ENCODE results near the gene FBXL14.
"Not testable (repeated sequence)": the region's sequence is repeated elsewhere in the genome, so short reads cannot be mapped to it uniquely, and the experiment has no call there.

FBXL14 gene

DNA sequence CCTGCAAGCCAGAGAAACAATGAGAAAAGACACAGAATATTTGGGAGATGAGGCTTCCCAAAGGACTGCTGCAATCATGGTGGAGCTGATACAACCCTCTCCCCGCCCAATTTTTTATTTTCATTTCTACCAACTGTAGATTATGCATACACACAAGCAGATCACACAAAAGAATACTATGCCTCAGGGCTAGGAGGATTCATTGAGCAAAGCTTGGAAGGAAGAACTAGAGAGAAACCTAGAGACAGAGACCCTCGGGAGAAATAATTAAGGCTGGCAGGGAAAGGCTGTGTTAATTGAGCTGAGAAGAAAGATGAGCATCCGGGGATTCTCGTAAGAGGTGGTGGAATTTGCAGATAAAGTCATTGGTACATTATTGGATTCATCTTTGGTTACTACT, 24.8 kb upstream of the FBXL14 start:
- no peak for DNase-seq

DNA sequence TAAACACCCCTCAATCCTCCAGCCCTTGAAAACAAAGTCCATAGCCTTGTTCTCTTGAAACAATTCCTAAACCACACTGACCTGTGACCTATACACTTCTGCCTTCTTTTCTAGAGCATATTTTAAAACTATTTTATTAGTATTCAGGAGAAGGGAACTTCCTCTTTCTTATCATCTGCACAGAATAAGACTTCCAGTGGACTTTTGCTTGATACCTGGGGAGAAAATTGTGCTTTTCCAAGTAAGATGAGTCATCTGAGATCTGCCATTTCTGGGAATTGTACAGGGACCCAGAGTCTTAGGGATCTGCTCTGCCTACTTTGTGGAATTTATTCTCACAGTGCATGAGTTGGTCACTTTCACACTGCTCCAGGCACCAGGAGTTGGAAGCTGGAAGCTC, 24.1 kb upstream of the FBXL14 start:
- no peak for DNase-seq

DNA sequence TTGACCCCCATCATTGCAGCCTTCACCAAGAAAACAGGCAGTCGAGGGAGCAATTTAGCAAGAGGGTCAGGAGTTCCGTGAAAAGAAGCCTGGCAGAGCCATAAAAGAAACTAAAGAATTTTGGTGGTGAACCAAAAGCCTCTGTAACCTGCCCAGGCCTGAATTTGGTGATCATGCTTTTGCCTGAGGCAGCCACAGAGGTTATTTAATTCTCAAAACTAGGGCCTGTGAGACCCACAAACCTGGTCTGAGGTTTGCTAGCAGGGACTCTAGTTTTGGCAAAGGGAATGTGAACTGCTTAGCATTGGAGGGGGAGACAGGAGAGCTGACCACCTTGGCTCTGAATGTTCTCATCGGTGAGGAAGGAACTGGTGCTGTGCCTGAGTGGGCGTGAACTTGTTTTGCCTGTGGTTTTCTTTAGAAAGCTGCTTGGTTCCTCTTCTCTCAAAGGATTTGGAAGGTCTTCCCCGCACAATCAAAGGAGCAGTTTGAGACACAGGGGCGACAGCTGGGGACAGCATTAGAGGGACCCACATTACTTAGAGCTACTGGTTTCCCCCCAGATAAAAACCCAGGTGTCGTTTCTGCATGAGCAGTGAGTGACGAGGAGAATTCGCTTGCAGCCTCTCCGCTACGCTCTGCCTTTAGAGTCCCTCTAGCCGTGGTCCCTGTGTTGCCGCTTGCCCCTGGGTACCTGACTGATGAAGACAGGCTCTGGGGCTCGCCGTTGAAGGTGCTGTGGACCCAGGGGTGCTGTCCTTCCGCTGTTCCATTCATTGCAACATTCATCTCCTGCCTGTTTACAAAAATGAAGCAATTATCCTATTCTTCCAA, 22.1 kb upstream of the FBXL14 start:
- DNase-seq = peak in 1 of 2 donors; percentile 35

DNA sequence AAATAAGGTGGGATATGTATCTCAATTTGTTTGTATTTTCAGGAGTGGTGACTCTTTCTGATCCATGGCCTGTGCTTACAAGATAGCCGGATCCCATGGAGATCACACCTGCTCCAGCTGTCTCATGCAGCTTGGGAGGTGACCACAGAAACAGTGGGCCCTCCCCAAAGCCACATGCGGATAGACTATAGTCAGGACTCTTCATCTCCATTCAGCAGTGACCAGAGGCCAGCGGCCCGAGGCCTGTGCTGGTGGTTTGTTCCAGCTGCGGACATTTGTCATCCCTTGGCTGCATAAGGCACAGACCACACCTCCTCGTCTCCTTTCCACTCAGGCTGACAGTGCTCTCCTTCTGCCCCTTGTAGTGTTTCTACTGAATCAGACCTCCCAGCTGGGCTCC, 20.0 kb upstream of the FBXL14 start:
- DNase-seq = no peak

DNA sequence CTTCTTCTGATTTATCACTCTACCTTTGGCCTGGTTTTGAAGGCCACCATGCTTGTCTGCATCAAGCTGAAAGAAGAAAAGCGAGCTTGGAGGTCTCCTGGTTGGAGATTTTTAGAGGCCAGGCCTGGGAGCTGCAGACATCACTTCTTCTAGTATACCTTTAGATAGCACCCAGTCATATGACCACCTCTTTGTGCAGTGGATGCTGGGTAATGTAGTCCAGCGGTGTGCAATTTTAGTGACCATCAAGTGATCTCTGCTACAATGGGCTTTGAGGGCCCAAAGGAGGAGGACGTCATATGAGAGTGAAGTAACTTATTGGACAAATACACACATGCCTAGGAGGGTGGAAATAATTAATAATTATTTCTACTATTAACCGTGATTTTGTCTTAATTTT, 19.5 kb upstream of the FBXL14 start:
- no peak for DNase-seq

DNA sequence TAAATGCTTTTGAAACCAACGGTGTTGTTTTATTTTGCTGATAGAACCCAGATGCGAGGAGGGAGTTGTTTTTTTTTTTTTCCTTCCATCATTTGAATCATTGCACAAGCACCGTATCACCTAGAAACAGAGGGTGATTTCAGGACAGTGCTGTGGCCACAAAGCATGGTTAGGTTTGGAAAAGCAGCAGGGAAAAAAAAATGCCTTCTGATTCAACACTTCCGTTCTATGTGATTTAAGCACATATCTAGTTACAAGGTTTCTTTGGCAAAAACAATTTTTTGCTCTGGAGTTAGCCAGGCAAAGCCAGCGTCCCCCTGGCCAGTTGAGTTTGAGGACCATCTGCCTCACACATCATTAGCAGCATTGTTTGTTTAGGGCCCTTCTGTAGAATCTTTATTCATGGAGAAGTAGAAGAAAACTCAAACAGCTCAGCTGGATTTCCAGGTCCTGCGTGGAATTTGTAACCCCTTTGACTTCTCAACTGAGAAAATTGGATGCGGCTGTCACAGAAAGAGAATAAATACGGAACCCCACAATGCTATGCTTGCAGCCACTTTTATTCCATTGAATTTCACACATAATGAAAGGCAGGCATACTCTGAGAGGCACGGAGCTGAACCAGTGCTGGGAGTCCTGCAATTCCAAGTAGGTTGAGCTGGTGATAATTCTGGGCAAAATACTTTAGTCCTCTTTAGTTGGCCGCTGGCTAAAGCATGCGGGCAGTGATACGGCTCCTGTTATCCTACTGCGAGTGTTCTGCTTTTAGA, 17.6 kb upstream of the FBXL14 start:
- no peak for DNase-seq

DNA sequence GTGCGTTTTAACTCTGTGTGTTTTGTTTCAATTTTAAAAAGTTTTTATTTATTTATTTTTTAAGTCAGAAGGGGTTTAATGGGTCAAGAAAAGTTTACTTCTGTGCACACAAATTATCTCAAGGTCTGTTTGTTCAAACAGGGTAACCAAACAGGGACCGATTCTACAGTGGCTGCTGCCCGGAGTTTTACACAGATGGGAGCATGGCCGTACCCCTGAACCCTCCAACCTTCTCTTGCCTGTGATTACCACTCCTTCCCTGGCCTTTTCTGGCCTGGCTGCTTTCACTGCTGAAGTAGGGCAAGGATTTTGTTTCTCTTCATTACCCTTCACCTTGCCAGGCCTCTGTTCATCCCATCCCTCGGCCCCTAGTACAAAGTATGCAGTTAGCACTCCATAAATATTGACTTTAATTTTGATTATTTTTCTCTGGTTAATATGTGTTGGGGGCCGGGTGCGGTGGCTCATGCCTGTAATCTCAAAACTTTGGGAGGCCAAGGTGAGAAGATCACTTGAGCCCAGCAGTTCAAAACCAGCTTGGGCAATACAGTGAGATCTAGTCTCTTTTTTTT, 15.8 kb upstream of the FBXL14 start:
- no peak for DNase-seq

DNA sequence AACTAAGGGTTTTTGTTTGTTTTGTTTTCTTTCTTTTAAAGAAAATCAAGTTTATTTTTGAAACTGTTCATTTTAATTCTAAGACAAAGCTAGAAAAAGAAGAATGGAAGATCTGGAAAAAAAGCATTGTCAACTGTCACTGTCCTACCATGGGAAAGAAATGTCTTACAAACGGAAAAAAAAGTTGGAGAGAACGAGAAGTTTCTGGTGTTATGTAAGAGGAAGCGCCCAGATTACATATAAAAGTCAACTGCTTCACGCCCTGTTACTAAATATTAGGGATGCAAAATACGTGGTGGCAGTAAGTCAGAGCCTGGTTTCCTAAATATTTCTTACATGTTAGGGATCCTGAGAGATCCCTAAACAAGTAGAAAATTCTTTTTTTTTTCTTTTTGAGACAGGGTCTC, 14.3 kb upstream of the FBXL14 start:
- DNase-seq = no peak

DNA sequence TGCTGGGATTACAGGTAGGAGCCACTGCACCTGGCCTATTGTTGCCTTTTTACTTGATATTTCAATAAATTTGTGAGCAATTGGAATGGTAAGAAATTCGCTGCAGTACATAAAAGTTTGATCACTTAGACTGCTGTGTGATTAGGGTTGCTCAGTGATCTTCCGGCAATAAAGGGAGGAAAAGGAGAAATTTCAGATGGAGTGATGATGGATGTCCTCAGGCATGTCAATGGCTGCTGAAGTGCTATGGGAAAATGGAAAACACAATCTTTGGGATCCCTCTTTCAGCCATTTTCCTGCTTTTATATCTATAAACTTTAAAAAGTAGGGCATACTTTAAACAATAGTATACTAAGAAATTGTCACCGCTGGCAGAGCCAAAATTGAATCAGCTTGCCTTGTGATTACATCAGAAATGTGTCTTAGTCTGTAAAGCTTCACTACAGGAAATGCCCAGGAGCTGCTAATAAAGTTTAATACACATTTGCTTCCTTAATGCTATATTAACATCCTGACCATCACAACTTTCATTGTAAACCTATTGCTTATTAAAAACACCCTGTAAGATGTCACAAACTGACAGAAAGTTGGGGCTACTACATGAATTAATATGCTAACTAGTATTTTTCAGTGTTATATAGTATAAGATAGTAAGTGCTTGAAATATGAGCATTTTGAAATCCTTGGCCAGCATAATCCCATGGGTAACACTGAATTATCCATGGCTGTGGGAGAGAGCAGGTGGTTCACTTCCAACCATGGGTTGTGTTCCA, 13.7 kb upstream of the FBXL14 start:
- DNase-seq = no peak

DNA sequence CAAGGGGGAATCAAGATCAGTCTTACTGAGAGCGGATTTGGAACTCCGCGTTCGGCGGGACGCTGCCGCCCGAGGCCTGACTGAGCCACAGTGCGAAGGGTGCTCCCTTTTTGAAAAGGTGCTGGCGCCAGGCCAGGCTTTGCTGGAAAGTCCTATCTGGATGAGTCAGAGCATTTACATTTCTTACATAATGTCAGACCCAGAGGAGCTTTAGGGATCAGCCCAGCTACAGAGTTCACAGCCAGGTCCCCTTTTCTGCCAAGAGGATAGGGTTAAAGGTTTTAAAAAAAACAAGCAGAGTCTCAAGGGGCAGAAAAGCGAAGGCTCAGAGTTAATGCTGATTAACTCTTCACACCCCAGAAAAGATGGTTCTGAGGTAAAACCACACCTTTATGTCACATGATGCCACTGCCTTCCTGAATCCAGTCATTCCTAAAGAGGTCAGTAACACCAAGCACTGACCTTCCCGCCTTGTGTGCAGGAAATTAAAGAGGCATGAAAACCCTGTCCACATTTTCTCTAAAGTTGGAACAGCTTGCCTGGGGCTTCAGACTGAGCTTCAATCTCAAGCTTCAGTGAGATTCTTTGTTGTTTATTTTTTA, 11.7 kb upstream of the FBXL14 start:
- peak; percentile 54 to 75 for DNase-seq

DNA sequence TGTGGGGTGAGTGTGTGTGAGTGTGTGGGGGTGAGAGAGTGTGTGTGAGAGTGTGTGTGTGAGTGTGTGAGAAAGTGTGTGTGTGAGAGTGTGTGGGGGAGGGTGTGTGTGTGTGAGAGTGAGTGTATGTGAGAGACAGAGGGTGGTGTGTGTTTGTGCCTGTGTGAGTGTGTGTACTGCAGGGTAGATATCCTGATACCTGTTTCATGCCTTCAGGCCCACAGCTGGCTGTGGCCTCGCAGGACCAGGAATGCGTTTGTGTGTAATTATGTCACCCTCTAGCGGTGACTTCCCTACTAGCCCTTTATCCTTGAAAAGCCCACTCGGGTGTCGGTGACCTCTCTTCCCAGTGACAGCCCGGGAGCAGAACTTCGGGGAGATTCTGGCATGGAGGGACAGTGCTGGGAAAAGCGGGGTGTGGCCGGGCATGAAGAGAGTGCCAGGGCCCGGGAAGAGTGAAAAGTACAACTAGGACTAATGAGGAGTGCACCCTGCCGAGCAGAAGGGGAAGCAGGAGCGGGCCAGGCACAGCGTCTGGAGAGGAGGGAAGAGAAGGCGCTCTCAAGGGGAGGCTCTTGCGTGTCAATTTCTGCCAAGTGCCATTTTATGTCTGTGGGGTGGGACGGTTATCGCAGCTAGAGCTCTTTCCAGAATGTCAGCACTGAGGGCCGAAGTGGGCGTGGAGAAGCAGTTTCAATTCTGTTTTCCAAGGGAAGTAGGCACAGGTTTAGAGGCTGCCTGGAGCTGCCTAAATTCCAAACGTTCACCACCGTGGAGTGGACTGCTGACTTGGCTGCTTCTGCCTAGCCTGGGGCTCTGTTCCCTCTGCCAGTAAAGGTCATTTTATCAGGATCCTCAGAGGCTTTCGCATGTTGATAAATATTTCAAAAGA, 11.0 kb upstream of the FBXL14 start:
- peak; percentile 67 to 76 for DNase-seq

DNA sequence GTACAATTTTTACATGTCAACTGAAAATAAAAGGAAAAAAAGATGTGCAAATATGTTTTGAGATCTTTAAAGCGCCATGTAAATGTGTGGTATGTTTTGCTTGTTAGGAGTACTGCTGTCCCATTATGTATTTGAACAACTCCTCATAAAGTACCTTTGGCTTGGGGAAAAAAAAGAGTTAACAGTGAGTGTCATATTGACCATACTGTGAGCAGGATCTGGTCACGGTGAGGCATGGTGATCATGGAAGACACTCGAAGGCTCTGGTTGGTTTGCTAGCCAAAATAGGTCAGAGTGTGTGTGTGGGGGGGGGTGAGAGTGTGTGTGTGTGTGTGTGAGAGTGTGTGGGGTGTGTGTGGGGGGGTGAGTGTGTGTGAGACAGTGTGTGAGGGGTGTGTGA, 10.1 kb upstream of the FBXL14 start:
- DNase-seq = no peak

DNA sequence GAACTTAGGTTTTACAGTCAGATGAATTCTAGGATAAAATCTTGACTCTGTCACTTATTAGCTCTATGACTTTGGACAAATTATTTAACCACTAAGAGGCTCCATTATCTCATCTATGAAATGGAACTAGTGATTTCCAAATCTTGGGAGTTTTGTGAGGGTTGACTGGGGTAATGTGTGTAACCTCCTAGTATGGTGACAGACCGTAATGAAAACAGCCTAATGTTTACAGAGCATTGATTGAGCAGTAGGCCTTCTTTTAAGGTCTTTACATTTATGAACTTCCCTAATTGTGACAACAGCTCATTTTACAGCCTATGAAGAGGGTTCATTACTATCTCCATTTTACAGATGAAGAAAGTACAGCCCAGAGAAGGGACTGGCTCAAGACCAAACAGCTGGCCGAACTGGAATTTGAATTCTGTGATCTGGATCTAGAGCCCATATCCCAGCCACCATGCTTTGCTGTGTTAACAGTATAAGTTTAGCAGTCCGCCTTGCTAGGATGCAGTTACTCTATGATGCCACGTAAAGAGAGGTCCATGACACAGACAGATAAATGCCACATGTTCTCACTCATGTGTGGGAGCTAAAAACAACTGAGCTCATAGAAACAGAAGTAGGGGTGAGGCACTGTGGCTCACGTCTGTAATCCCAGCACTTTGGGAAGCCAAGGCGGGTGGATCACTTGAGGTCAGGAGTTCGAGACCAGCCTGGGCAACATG, 9.1 kb upstream of the FBXL14 start:
- no peak for DNase-seq

DNA sequence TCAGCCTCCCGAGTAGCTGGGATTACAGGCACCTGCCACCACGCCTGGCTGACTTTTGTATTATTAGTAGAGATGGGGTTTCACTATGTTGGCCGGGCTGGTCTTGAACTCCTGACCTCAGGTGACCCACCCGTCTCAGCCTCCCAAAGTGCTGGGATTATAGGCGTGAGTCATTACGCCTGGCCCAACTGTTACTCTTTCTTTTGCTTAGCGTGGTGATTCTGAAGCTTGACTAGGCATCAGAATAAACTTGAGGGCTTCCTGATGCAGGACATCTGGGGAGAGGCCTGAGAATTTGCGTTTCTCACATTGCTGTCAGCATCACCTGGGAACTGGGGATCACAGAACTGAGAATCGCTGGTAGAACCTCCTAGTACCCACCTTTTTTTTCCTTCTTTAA, 8.3 kb upstream of the FBXL14 start:
- not testable (repeated sequence) for DNase-seq

DNA sequence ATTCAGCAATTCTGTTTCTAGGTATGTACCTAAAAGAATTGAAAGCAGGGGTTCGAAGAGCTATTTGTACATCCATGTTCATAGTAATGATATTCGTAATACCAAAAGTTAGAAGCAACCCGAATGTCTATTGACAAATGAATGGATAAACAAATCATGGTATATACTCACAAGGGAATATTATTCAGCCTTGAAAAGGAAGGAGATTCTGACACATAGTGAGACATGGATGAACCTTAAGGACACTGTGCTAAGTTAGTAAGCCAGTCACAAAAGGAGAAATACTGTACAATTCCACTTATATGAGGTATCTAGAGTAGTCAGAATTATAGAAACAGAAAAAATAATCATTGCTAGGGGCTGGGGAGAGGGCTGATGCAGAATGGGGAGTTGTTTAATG, 4.4 kb upstream of the FBXL14 start:
- DNase-seq = no peak

DNA sequence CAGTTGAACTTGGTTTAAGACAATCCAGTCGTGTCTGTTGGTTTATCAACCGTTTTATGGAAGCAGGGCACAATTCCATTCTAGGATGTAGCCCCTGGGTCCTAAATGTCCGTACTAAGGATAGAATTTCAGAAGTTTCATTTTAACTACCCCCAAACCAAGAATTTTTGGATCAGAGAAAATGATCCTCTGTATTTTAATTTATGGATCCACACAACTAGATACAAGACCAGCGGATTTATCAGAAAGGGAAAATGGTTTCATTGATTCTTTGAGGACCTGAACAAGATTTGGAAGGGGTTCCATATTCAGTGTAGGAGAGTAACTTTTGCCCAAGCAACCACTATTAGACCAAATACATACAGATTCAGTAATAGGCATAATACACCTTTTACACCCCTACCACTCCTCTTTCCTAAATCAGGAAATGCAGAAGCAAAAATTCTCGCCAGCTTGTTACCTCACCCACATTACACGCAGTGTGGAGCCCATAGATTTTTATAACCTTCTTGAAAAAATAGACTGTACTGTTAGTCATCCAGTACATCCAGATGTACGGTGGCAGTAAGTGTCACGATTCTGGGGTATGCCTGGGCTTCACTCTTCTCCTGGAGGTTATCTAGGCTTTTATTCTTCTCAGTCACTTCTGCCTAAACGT, 1.4 kb upstream of the FBXL14 start:
- DNase-seq = no peak

DNA sequence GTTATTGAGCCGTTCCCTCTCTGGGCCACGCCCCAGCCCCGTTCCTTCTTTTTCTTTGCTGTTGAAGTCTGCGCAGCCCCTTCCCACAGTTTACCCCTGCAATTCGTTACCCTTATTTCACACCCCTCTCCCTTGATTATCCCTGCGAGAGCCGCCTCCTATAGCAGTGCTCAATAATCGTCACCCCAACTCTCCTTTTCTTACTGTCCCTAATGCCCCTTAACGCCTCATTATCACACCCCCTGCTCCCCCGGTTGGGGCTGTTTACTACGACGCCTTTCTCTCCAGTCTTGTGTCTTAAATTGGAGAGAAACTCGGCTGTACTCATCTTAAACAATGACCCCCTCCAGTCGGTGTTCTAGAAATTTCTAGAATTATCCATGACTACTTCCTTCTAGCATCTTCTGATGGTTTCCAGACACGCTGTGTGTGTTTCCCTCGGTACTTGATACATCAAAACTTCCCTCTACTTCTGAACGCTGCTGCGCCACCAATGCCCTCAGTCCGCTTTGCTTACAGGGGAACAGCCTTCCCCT, 713 bp upstream of the FBXL14 start:
- DNase-seq = no peak

DNA sequence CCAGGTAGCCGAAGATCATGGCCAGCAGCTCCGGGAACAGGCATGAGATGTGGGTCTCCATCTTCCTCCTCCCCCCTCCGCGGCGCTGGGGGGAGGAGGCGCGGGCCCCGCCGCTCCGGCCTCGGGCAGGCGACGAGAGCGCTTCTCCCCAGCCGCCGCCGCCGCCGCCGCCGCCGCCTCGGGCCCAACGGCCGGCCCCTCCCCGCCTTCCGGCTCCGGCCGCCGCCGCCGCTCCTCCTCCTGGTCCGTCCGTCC, 448 bp downstream of the FBXL14 start:
- peak in 1 of 2 donors; percentile 64 for DNase-seq

DNA sequence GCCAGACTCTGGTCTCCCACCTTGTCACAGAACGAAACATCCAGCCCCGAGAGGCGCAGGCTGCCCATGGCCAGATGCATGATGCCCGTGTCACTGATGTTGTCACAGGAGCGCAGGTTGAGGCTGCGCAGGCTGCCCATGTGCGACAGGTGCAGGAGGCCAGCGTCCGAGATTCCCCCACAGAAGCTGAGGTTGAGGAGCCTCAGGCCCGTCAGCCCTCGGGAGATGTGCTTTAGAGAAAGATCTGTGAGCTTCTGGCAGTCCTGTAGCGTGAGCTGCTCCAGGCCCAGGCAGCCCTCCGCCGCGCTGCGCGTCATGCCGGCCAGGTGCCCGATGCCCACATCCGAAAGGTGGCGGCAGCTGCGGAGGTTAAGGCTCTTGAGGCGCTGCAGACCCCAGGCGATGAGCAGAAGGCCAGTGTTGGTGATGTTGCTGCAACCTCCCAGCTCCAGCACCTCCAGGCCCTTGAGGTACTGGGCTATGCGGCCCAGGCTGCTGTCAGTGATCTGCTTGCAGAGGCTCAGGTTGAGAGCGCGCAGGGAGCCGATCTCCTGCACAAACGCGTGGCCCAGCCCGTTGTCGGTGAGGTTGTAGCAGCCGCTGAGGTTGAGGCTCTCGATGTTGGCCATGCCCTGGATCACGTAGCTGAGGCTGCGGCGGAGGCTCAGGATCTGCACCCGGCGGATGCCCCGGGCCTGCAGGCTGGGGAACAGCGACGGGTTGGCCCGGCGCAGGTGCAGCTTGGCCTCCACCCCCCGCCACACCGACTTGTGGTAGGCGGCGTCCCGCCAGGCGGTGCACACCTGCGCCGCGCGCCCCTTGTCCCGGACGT, 991 bp downstream of the FBXL14 start:
- DNase-seq = no peak

All from bone marrow (tissue), 2 donors.